GM12878 (cell line): ENCODE results near the gene ZMYND11. TPM values are rescaled to one million over a fixed set of nuclear protein-coding genes. Genes with fewer than 3 reads are reported as not detected.

Source experiments
- ATAC-seq: fragments of 200-7000 bp; cut with Tn5 transposase; 3 replicates; pipeline ENCODE4 v1.9.1; 2020; ENCODE audit warnings: mild to moderate bottlenecking, moderate library complexity
- BruUV-seq: library from RNA; stranded (reverse); fragments of 400-500 nt; replicated peaks from 2 replicates; lab custom pipeline; 2021; lab: Mats Ljungman, UMichigan
- CTCF ChIA-PET: fragments of 300-600 bp; sonication (Branson Sonifier 250); formaldehyde crosslinking; extraction: SDS; loops from one replicate; lab custom pipeline; 2021; ENCODE audit warnings: inconsistent platforms; lab: Yijun Ruan, JAX
- POLR2A ChIA-PET: fragments of 350-600 bp; formaldehyde crosslinking; extraction: SDS; loops from one replicate; lab custom pipeline; 2021; ENCODE audit warnings: inconsistent platforms; lab: Charles Lee
- RAD21 ChIA-PET: fragments of 300-600 bp; sonication (Branson Sonifier 250); formaldehyde crosslinking; loops from one replicate; lab custom pipeline; 2023; ENCODE audit warnings: antibody characterized with exemption; ENCODE audit not compliant: unreplicated experiment; lab: Charles Lee
- SMC1A ChIA-PET: fragments of 300-600 bp; sonication (Branson Sonifier 250); formaldehyde crosslinking; loops from one replicate; lab custom pipeline; 2023; ENCODE audit not compliant: unreplicated experiment, uncharacterized antibody; lab: Charles Lee
- DNase-seq: peaks from one replicate; pipeline ENCODE4 v3.0.0-alpha.2; 2011; ENCODE audit warnings: low read depth, low spot score
- FAIRE-seq: peaks from 3 replicates; lab custom pipeline; 2011; peaks lifted over from hg19 to GRCh38; lab: Jason Lieb, UNC
- H2AFZ ChIP-seq: 2 replicates; pipeline ENCODE4 v1.6.0; 2011; ENCODE audit warnings: low read depth, low read length, control low read depth; ENCODE audit not compliant: control insufficient read depth
- H3K27ac ChIP-seq: 2 replicates; pipeline ENCODE4 v1.5.1; 2011; ENCODE audit warnings: control low read depth; ENCODE audit not compliant: control insufficient read depth, insufficient read depth
- H3K27me3 ChIP-seq, 2 experiments: replicated peaks in 1 of 2; 2 replicates each; pipeline versions ENCODE4 v1.6.0 to v1.6.1; 2011; ENCODE audit warnings: low read length in 1 of 2; ENCODE audit not compliant: control insufficient read depth in 2 of 2, insufficient read depth in 2 of 2
- H3K36me3 ChIP-seq, 2 experiments: 2 replicates each; pipeline ENCODE4 v1.5.1; 2011; ENCODE audit warnings: low read length in 1 of 2; ENCODE audit not compliant: control insufficient read depth in 2 of 2, insufficient read depth in 2 of 2
- H3K4me1 ChIP-seq: 2 replicates; pipeline ENCODE4 v1.6.1; 2011; ENCODE audit warnings: mild to moderate bottlenecking, low read length, moderate library complexity, mixed read lengths; ENCODE audit not compliant: control insufficient read depth, insufficient read depth
- H3K4me2 ChIP-seq: 2 replicates; pipeline ENCODE4 v1.6.0; 2011; ENCODE audit warnings: control low read depth; ENCODE audit not compliant: control insufficient read depth, insufficient read depth
- H3K4me3 ChIP-seq: fragments of 200-600 bp; sonication (generic); 2 replicates; pipeline ENCODE4 v1.5.1; 2016
- H3K79me2 ChIP-seq: 2 replicates; pipeline ENCODE4 v1.6.0; 2011; ENCODE audit warnings: low read length; ENCODE audit not compliant: control insufficient read depth, insufficient read depth
- H3K9ac ChIP-seq: 2 replicates; pipeline ENCODE4 v1.8.0; 2011; ENCODE audit warnings: low read length, control low read depth, mixed read lengths; ENCODE audit not compliant: control insufficient read depth, insufficient read depth
- H3K9me3 ChIP-seq: replicated peaks from 3 replicates; pipeline ENCODE4 v1.5.1; 2011; ENCODE audit warnings: mild to moderate bottlenecking, low read length; ENCODE audit not compliant: control insufficient read depth, insufficient read depth
- H4K20me1 ChIP-seq: 2 replicates; pipeline ENCODE4 v1.6.0; 2011; ENCODE audit not compliant: control insufficient read depth, insufficient read depth
- BCL11A ChIP-seq: IDR thresholded peaks from 2 replicates; pipeline ENCODE4 v1.6.1; 2011; ENCODE audit warnings: low read depth, low read length
- CBX3 ChIP-seq: fragments of 200-600 bp; sonication (generic); IDR thresholded peaks from 2 replicates; pipeline ENCODE4 v1.6.1; 2016; ENCODE audit warnings: low read depth, borderline replicate concordance
- PAX5 ChIP-seq: IDR thresholded peaks from 2 replicates; pipeline ENCODE4 v1.6.1; 2011; ENCODE audit warnings: low read depth, low read length, borderline replicate concordance
- PML ChIP-seq: IDR thresholded peaks from 2 replicates; pipeline ENCODE4 v1.6.1; 2012; ENCODE audit warnings: low read length, inconsistent platforms
- POLR2A ChIP-seq: IDR thresholded peaks from 2 replicates; pipeline ENCODE4 v1.6.1; 2011; ENCODE audit warnings: low read depth, mild to moderate bottlenecking, low read length
- RELA ChIP-seq: fragments of 450-650 bp; IDR thresholded peaks from 2 replicates; pipeline ENCODE4 v1.8.0; 2014; ENCODE audit warnings: borderline replicate concordance; ENCODE audit not compliant: partially characterized antibody
- SMC3 ChIP-seq: IDR thresholded peaks from 2 replicates; pipeline ENCODE4 v1.6.1; 2011; ENCODE audit warnings: low read length, improper control_type of control experiment, borderline replicate concordance
- ZNF384 ChIP-seq: IDR thresholded peaks from 2 replicates; pipeline ENCODE4 v1.6.1; 2012; ENCODE audit warnings: low read depth, mild to moderate bottlenecking, low read length, improper control_type of control experiment, borderline replicate concordance
- WGBS: methylation state at CpG from one replicate; pipeline ENCODE4 v1.1.6; 2016; ENCODE audit warnings: low lambda C conversion rate; ENCODE audit not compliant: insufficient replicate concordance, insufficient coverage; ENCODE audit errors: missing lambda C conversion rate; 5-methylcytosine and 5-hydroxymethylcytosine counted together
- in situ Hi-C: fragments of 300-500 bp; cut with MboI; formaldehyde crosslinking; loops from 9 replicates; pipeline ENCODE4 v1.14.3; 2018; ENCODE audit warnings: mixed read lengths
- intact Hi-C: fragments of 100-400 bp; cut with micrococcal nuclease; formaldehyde crosslinking; loops from one replicate; pipeline ENCODE4 v1.14.2; 2022; ENCODE audit not compliant: unreplicated experiment
- polyA plus RNA-seq, 11 experiments: library from polyadenylated mRNA; depleted of rRNA in 4 of 11; unstranded in 6 of 11; stranded (reverse) in 5 of 11; fragments of >200 nt; fragmentation: Nextera tagmentation in 4 of 11; fragmentation: Illumina TruSeq in 1 of 11; extraction: Ambion mirVana in 4 of 11; extraction: Trizol in 1 of 11; gene quantifications; 1 replicate in 1 of 11; 2 replicates in 10 of 11; pipeline versions ENCODE4 v1.2.1 to v1.2.3, GENCODE V29; 2011 to 2016; ENCODE audit warnings: inconsistent platforms in 2 of 11, missing spikeins in 2 of 11, low read depth in 1 of 11
- total RNA-seq, 4 experiments: library from RNA; depleted of rRNA in 3 of 4; stranded (reverse); fragments of >200 nt in 3 of 4; fragmentation: Illumina TruSeq in 1 of 4; extraction: Trizol in 1 of 4; gene quantifications; 2 replicates each; pipeline versions ENCODE4 v1.2.1 to v1.2.3, GENCODE V29; 2013 to 2021
- TF ChIP-seq, protein P1 (sequence below): fragments of 450-650 bp; formaldehyde crosslinking; IDR thresholded peaks from 2 replicates; pipeline ENCODE4 v1.4.0; 2022; ENCODE audit warnings: mild to moderate bottlenecking, moderate library complexity
- TF ChIP-seq, protein P2 (sequence below): fragments of 150-350 bp; IDR thresholded peaks from 2 replicates; pipeline ENCODE4 v1.6.1; 2016; ENCODE audit warnings: low read depth, low read length

ZMYND11 gene
- total and polyA plus RNA-seq, 10 of the 15 experiments (the other 5 are each of a cell fraction or from before 2014, with no cell fraction given), result 3.3 to 24.4 (median 13.1) TPM

DNA sequence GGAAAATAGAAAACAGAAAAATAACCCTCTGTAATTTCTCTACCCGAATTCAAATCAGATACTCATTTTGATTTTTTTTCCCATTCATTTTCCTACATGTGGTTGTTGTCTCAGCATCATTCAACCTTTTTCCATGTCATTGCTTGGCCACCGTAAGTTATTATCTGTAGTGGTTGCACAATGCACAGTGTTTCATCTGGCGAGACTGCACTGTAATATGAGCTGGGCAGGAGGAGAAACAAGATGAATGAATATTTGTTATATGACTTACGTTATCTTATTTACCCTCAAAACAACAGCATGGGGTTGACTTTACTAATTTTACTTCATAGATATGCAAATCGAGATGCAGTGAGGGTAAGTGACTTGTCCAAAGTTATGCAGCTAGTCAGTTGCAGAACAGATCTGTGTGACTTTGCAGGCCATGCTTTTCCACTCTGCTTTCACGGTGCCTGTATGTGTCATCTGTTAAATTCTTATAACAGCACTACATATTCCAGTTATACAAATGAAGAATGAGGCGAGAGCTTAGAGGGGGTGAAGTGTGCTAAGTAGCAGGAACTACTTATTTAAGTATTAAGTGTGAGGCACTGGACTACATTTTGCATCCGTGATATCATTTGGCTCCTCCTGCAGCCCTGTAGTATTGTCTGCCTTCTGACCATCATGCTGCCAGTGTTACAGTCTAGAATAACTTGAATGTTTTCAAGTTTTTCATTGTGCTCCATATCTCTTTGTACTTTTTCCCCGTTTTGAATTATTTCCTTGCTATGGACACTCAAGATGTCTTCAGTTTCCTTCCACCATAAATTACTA lies 56.7 kb downstream of the ZMYND11 start:
- no peak overlapping the region for H3K9ac ChIP-seq
- no peak for DNase-seq
- no peak for FAIRE-seq
- H4K20me1 ChIP-seq, result no peaks in the 10 kb centered on the region
- H3K27ac ChIP-seq, result no peak overlapping the region
- H3K79me2 ChIP-seq, result no peaks in the 10 kb centered on the region
- RAD21 ChIA-PET, result no interaction called here
- no peaks in the 10 kb centered on the region for H3K4me1 ChIP-seq
- TF ChIP-seq POLR2A (no peak), BCL11A (no peak), CBX3 (no peak), PAX5 (no peak), SMC3 (no peak), RELA (no peak), ZNF384 (no peak), PML (no peak)
- TF ChIP-seq, protein P1, sequence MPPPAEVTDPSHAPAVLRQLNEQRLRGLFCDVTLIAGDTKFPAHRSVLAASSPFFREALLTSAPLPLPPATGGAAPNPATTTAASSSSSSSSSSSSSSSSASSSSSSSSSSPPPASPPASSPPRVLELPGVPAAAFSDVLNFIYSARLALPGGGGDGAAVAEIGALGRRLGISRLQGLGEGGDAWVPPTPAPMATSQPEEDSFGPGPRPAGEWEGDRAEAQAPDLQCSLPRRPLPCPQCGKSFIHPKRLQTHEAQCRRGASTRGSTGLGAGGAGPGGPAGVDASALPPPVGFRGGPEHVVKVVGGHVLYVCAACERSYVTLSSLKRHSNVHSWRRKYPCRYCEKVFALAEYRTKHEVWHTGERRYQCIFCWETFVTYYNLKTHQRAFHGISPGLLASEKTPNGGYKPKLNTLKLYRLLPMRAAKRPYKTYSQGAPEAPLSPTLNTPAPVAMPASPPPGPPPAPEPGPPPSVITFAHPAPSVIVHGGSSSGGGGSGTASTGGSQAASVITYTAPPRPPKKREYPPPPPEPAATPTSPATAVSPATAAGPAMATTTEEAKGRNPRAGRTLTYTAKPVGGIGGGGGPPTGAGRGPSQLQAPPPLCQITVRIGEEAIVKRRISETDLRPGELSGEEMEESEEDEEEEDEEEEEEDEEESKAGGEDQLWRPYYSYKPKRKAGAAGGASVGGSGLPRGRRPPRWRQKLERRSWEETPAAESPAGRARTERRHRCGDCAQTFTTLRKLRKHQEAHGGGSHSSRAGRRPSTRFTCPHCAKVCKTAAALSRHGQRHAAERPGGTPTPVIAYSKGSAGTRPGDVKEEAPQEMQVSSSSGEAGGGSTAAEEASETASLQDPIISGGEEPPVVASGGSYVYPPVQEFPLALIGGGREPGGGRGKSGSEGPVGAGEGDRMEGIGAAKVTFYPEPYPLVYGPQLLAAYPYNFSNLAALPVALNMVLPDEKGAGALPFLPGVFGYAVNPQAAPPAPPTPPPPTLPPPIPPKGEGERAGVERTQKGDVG (CRISPR knock-in tag), result no peak
- TF ChIP-seq, protein P2, sequence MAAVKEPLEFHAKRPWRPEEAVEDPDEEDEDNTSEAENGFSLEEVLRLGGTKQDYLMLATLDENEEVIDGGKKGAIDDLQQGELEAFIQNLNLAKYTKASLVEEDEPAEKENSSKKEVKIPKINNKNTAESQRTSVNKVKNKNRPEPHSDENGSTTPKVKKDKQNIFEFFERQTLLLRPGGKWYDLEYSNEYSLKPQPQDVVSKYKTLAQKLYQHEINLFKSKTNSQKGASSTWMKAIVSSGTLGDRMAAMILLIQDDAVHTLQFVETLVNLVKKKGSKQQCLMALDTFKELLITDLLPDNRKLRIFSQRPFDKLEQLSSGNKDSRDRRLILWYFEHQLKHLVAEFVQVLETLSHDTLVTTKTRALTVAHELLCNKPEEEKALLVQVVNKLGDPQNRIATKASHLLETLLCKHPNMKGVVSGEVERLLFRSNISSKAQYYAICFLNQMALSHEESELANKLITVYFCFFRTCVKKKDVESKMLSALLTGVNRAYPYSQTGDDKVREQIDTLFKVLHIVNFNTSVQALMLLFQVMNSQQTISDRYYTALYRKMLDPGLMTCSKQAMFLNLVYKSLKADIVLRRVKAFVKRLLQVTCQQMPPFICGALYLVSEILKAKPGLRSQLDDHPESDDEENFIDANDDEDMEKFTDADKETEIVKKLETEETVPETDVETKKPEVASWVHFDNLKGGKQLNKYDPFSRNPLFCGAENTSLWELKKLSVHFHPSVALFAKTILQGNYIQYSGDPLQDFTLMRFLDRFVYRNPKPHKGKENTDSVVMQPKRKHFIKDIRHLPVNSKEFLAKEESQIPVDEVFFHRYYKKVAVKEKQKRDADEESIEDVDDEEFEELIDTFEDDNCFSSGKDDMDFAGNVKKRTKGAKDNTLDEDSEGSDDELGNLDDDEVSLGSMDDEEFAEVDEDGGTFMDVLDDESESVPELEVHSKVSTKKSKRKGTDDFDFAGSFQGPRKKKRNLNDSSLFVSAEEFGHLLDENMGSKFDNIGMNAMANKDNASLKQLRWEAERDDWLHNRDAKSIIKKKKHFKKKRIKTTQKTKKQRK, result no peak
- CTCF ChIA-PET, result interaction anchor here (0.6 kb wide), 1 partner anchor 94 kb away, joined by 3 read pairs; no protein-coding TSS in a partner anchor
- peaks cover 0 to 2% of the 10 kb centered on the region in 2 experiments; a peak in 1 of 4 replicates for H3K36me3 ChIP-seq
- 82% methylated on average over 9 of the region's 9 CpGs for WGBS
- H3K27me3 ChIP-seq, result no peaks in the 10 kb centered on the region
- no peak for ATAC-seq
- H3K4me2 ChIP-seq, result no peak overlapping the region
- POLR2A ChIA-PET, result no interaction called here
- BruUV-seq, result no TSS peak
- SMC1A ChIA-PET, result no interaction called here
- intact Hi-C loops (no loop called here), in situ Hi-C loops (no loop called here)
- no peak overlapping the region for H2AFZ ChIP-seq
- H3K4me3 ChIP-seq, result no peak overlapping the region
- no peaks in the 10 kb centered on the region for H3K9me3 ChIP-seq
